Smooth muscle cell (in vitro differentiated cells): Measurements from ENCODE around the gene STX10. TPM values are rescaled to one million over a fixed set of nuclear protein-coding genes. Genes with fewer than 3 reads are reported as not detected.

Source experiments
- DNase-seq: peaks from one replicate; lab custom pipeline; 2025; ENCODE audit not compliant: unreplicated experiment; lab: John Stamatoyannopoulos, UW
- H2AFZ ChIP-seq: fragments of 200-600 bp; sonication (generic); 2 replicates; pipeline ENCODE4 v1.6.0; 2016; ENCODE audit warnings: antibody characterized with exemption, low read depth, mild to moderate bottlenecking
- H3F3A ChIP-seq: fragments of 200-600 bp; sonication (generic); 2 replicates; pipeline ENCODE4 v1.6.0; 2017; ENCODE audit warnings: antibody characterized with exemption, low read depth
- H3K27ac ChIP-seq: fragments of 200-600 bp; sonication (generic); 2 replicates; pipeline ENCODE4 v1.5.1; 2016; ENCODE audit warnings: low read depth, mild to moderate bottlenecking
- H3K27me3 ChIP-seq: fragments of 200-600 bp; sonication (generic); 2 replicates; pipeline ENCODE4 v1.6.1; 2016; ENCODE audit warnings: low read depth, mild to moderate bottlenecking
- H3K36me3 ChIP-seq: fragments of 200-600 bp; sonication (generic); 2 replicates; pipeline ENCODE4 v1.5.1; 2016; ENCODE audit warnings: low read depth
- H3K4me1 ChIP-seq: fragments of 200-600 bp; sonication (generic); 2 replicates; pipeline ENCODE4 v1.5.1; 2016; ENCODE audit warnings: low read depth
- H3K4me2 ChIP-seq: fragments of 200-600 bp; sonication (generic); 2 replicates; pipeline ENCODE4 v1.6.0; 2016; ENCODE audit warnings: mild to moderate bottlenecking
- H3K4me3 ChIP-seq: fragments of 200-600 bp; sonication (generic); 2 replicates; pipeline ENCODE4 v1.5.1; 2016; ENCODE audit warnings: mild to moderate bottlenecking
- H3K79me2 ChIP-seq: fragments of 200-600 bp; sonication (generic); 2 replicates; pipeline ENCODE4 v1.6.0; 2016; ENCODE audit warnings: low read depth, mild to moderate bottlenecking
- H3K9ac ChIP-seq: fragments of 200-600 bp; sonication (generic); 2 replicates; pipeline ENCODE4 v1.6.0; 2016; ENCODE audit warnings: low read depth
- H3K9me3 ChIP-seq: fragments of 200-600 bp; sonication (generic); replicated peaks from 2 replicates; pipeline ENCODE4 v1.5.1; 2016; ENCODE audit warnings: low read depth
- H4K20me1 ChIP-seq: fragments of 200-600 bp; sonication (generic); 2 replicates; pipeline ENCODE4 v1.6.0; 2016; ENCODE audit warnings: low read depth
- WGBS: methylation state at CpG from one replicate; pipeline ENCODE4 v1.1.7; 2016; ENCODE audit warnings: low lambda C conversion rate; 5-methylcytosine and 5-hydroxymethylcytosine counted together
- polyA plus RNA-seq: library from polyadenylated mRNA; unstranded; fragments of >200 nt; fragmentation: Nextera tagmentation; extraction: Ambion mirVana; gene quantifications from 2 replicates; pipeline ENCODE4 v1.2.1, GENCODE V29; 2016
- total RNA-seq: library from RNA; depleted of rRNA; stranded (reverse); fragments of >200 nt; gene quantifications from 2 replicates; pipeline ENCODE4 v1.2.3, GENCODE V29; 2014
- TF ChIP-seq, protein P1 (sequence below): fragments of 200-600 bp; sonication (generic); IDR thresholded peaks from 2 replicates; pipeline ENCODE4 v1.5.1; 2017; ENCODE audit warnings: borderline replicate concordance, mild to moderate bottlenecking, antibody characterized with exemption; ENCODE audit not compliant: insufficient read depth, poor library complexity, severe bottlenecking

Gene STX10
- total and polyA plus RNA-seq, 2 experiments from 2014 or later: 59.6 to 69.1 TPM

DNA sequence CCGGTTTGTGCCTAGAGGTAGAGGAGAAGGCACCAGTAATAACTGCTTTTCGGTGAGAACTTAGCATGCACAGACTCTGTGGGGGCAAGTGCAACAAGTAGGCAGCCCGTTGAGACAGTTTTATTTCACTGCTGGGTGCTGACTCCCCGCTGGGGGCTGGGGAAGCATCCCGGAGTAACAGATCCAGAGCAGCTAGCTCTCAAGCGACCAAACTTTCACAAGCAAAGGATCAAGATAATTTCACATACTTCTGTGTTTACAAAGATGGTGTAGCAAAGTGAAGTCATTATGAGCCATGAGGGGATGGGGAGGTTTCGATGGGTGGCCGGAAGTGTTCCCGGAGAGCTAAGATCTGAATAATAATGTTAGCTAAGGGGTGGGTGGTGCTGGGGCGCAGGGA lies 29.4 kb downstream of the STX10 start:
- Histone ChIP-seq H3K4me2 (peak overlapping the region; percentile 63), H3K36me3 (no peaks in the 10 kb centered on the region), H3F3A (no peaks in the 10 kb centered on the region), H3K9ac (peak overlapping the region; percentile 67), H3K4me1 (peaks cover 26% of the 10 kb centered on the region), H3K4me3 (no peak overlapping the region), H3K9me3 (no peaks in the 10 kb centered on the region), H2AFZ (no peak overlapping the region), H3K27ac (peak overlapping the region; percentile 87), H4K20me1 (peaks cover 72% of the 10 kb centered on the region), H3K79me2 (peaks cover 74% of the 10 kb centered on the region), H3K27me3 (no peaks in the 10 kb centered on the region)
- DNase-seq: no peak
- WGBS: 33% methylated on average over 10 of the region's 10 CpGs
- TF ChIP-seq, protein P1, sequence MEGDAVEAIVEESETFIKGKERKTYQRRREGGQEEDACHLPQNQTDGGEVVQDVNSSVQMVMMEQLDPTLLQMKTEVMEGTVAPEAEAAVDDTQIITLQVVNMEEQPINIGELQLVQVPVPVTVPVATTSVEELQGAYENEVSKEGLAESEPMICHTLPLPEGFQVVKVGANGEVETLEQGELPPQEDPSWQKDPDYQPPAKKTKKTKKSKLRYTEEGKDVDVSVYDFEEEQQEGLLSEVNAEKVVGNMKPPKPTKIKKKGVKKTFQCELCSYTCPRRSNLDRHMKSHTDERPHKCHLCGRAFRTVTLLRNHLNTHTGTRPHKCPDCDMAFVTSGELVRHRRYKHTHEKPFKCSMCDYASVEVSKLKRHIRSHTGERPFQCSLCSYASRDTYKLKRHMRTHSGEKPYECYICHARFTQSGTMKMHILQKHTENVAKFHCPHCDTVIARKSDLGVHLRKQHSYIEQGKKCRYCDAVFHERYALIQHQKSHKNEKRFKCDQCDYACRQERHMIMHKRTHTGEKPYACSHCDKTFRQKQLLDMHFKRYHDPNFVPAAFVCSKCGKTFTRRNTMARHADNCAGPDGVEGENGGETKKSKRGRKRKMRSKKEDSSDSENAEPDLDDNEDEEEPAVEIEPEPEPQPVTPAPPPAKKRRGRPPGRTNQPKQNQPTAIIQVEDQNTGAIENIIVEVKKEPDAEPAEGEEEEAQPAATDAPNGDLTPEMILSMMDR: no peak

DNA sequence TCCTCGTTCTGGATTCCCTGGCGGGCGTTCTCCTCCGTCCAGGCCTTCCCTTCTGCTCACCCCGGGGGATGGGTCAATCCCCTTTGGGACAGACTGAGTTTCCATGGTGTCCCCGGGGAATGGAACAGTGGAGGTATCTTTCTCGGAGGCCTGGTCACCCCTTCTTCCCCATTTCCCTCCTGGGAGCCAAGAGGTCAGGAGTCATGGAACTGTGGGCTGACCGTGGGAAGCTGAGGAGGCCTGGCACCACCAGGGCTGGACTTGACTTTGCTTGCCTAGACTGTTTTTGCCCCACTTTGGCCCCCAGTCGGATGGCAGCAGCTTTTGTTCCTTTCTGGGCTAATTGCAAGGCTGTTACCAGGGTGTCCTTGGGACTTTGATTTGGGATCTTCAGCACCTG lies 30.1 kb downstream of the STX10 start:
- 89% methylated on average over 9 of the region's 9 CpGs for WGBS
- peaks cover 31% of the 10 kb centered on the region for H3K4me1 ChIP-seq

DNA sequence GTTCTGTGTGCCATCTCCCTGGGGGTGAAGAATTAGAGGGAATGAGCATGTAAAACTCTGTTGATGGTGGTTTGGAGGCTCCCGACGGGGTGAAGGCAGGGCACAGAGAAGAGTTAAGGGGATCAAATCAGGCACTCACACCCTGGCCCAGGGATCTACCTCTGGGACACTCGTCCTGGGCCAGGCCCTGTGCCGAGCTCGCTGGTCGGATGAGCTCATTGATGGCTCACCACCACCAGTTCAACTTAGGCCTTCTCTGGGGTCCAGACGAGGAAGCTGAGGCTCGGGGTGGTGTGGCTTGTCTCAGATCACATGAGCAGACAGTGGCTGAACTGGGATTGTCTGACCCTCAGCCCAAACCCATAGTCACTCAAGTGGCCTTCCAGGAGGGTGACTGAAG lies 30.5 kb downstream of the STX10 start:
- Histone ChIP-seq H3K9me3 (no peaks in the 10 kb centered on the region), H3K79me2 (peaks cover 73% of the 10 kb centered on the region), H2AFZ (no peak overlapping the region), H3K27ac (peak overlapping the region; percentile 87), H3F3A (no peaks in the 10 kb centered on the region), H4K20me1 (peaks cover 60% of the 10 kb centered on the region), H3K4me3 (peak overlapping the region; percentile 98), H3K36me3 (no peaks in the 10 kb centered on the region), H3K27me3 (no peaks in the 10 kb centered on the region), H3K4me2 (peak overlapping the region; percentile 97), H3K9ac (peak overlapping the region; percentile 96), H3K4me1 (peaks cover 31% of the 10 kb centered on the region)
- 63% methylated on average over 8 of the region's 8 CpGs for WGBS
- TF ChIP-seq, protein P1: no peak
- no peak for DNase-seq

More for the DNA sequence above, 30.1 kb downstream of the STX10 start:
- H3K4me2 ChIP-seq: peak overlapping the region; percentile 97
- H4K20me1 ChIP-seq: peaks cover 64% of the 10 kb centered on the region
- H3F3A ChIP-seq: no peaks in the 10 kb centered on the region
- DNase-seq: no peak
- H2AFZ ChIP-seq: no peak overlapping the region
- no peaks in the 10 kb centered on the region for H3K36me3 ChIP-seq
- no peaks in the 10 kb centered on the region for H3K9me3 ChIP-seq
- no peaks in the 10 kb centered on the region for H3K27me3 ChIP-seq
- H3K27ac ChIP-seq: peak overlapping the region; percentile 87
- TF ChIP-seq, protein P1: no peak
- H3K4me3 ChIP-seq: no peak overlapping the region
- peaks cover 73% of the 10 kb centered on the region for H3K79me2 ChIP-seq
- peak overlapping the region; percentile 22 for H3K9ac ChIP-seq
